GM18519 (cell line): ENCODE measurements around the gene ARHGEF2.

Source experiments
- ATAC-seq: cut with Tn5 transposase; IDR thresholded peaks from one replicate; pipeline ENCODE4 v1.9.1; 2021; ENCODE audit warnings: mild to moderate bottlenecking, moderate library complexity; ENCODE audit not compliant: unreplicated experiment, low FRiP score

Gene ARHGEF2

DNA sequence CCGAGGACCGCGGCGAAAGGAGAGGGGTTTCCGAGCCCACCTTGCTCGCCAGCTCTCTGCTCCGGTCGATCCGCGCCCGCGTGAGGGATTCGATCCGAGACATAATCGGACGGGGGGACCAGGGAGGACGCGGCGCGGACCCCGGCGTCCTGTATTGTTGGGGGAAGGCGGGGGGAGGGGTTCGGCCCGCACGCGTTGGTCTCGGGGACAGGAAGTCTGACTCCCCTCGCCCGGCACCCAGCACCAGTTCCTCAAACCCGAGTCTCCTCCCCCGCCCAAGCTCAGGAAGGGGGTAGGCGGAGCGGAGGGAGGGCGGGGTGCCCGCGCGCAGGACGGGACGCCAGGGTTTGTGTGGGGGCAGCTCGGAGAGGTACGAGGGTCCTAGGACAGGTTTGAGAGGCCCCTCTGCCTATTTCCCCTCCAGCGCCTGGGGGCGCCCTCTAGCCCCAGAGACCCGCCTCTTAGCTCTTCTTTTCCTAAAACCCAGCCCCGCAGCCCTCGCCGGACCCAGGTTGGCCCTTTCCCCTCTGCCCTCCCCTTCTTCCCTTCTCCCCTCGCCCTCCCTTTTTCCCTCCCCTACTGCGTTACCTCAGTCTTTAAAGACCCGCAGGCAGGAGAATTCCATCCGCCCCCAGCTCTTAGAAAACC is at the start of gene ARHGEF2:
Gene ARHGEF2, minus strand, starts transcription at position 223 of the 648 bp plus-strand sequence. Its CDS starts 120 bp downstream, at position 103.
- ATAC-seq: no peak

DNA sequence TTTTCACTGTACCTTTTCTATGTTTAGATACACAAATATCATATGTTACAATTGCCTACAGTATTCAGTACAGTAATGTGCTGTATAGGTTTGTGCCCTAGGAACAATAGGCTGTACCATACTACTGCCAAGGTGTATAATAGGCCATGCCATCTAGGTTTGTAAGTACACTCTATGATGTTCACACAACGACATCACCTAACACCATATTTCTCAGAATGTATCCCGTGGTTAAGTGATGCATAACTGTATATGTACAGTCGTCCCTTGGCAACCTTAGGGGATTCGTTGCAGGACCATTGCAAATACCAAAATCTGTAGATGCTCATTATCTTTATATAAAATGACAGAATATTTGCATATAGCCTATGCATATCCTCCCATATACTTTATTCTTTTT is 48.2 kb upstream of the ARHGEF2 start:
- no peak for ATAC-seq

DNA sequence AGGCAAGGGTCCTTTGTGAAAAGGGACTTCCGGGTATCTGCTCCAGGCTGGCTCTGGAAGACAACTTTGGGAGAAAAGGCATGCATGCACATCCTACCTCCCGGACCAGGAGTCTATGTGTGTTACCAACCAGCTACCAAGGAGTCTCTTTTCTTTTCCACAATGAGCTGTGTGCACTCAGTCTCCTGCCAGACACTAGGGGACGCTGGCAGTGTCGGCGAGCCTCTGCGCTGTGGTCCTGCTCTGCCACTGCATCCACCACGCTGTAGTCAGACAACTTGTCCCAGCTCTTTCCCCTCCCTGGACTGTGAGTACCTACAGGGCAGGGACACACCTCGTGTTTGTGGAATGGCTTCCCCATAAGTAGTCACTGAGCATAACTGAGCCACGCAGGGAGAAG is 47.5 kb upstream of the ARHGEF2 start:
- ATAC-seq: no peak

DNA sequence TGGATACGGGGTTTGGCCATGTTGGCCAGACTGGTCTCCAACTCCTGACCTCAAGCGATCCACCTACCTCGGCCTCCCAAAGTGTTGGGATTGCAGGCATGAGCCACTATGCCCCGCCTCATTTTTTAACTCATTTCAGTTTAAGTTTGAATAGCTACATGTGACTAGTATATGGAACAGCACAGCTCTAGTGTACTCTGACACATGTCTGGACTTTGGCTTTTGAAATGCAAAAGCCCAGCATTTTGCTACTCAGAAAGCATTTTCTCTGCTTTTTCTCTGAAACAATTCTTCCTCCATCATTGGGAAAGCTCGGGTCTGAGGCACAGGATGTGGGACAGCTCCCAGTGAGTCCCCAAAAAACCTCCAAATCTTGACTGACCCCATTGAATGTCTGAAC is 46.5 kb upstream of the ARHGEF2 start:
- ATAC-seq: no peak

DNA sequence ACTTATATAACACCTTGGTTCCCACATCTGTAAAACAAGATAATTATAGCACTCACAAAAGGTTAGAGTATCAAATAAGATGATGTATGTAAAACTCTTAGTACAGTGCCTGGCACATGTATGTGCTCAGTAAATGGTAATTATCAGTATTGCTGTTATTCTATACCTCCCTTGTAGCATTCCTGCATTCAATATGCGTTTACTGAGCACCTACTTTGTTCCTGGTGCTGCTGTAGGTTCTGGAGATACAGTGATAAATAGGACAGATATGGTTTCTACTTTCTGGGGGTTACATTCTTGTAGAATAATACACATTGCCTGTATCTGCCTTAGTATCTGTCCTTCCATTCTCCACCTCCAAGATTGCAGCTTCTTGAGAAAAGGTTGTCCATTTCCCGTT is 43.6 kb upstream of the ARHGEF2 start:
- ATAC-seq: no peak

DNA sequence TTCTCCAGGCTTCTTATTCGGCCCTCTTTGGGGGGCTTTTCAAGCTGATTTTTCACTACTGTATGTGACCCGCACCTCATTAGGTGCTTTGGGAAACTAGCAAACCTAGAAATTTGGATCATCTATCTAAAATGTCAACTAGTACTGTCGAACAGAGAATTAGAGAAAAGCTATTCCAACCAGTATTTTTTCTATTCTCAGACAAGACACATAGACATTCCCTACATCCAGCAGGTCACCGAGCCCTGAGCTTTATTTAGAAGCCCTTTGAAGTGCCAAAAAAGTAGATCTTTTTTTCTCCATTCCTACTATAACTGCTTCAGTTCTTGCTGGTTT is 42.7 kb upstream of the ARHGEF2 start:
- no peak for ATAC-seq

DNA sequence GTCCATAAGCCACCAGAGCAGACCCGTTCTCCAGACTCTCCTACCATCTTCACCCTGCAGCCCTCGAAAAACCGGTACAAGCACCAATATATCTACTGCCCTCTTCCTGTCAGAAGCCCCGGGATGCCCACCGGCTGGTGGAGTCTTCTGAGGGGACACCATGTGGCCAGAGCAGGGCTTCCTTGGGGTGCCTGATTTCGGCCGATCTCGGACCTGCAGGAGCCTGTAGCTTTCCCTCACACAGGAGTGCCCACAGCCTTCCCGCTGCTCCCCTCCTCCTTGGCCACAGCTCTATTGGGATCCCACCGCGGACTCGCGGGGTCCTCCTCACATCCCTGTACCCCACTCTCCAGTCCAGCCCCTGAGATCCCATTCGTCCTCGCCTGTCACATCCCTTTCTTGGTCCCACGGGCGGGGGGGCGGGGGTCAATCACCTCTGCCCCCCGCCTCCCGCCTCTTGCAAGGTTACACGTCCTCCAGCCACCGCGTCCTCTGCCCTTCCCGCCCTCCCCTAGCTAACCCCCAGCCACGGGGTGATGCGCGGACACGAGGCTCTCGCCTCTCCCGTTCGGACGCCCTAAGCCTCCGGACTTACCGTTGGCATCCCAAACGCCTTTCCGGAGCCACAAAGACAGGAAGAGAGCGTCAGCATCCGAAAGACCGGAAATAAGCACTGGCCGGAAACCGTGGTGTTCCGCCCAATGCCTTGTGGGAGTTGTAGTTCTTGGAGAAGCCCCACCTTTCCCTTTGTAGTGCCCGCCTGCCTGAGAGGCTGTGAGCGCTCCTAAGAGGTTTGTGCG is 42.1 kb upstream of the ARHGEF2 start, which contains the start of gene SSR2:
Gene SSR2, minus strand, starts transcription at position 659 of the 800 bp plus-strand sequence. CDS start 784 bp downstream, outside the sequence.
- ATAC-seq: no peak

DNA sequence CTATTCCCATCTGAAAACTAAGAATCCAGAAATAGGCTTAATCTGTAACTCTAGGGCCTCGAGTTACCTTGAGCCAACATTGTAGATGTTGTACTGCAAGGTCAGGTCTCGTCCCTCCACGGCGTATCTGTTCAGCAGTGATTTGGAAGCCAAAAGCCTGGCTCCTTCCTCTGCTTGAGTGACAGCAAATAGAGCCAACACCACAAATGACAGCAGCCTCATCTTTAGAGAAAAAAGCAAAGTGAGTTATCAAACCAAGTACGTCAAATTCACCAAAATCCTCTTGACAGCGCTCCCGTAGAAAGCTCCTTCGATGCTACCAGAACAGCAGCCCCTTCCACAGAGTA is 41.6 kb upstream of the ARHGEF2 start:
- no peak for ATAC-seq

DNA sequence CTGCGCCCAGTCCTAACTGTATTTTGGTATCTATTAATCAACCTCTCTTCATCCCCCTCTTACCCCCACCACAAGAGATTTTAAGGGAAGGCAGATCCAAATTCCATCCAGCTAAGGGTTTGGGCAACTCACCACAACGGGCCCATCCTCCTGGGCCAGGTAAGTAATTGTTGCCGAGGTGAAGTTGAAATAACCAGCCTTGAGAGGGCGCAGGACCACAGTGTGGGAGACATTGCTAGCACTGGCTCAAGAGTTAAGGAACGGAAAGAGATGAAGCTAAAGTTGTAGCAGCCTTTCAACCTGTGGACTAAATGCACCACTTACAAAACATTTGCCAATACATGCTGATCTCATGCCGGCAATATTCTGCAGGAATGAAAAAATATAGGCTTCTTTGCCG is 36.5 kb upstream of the ARHGEF2 start:
- no peak for ATAC-seq

DNA sequence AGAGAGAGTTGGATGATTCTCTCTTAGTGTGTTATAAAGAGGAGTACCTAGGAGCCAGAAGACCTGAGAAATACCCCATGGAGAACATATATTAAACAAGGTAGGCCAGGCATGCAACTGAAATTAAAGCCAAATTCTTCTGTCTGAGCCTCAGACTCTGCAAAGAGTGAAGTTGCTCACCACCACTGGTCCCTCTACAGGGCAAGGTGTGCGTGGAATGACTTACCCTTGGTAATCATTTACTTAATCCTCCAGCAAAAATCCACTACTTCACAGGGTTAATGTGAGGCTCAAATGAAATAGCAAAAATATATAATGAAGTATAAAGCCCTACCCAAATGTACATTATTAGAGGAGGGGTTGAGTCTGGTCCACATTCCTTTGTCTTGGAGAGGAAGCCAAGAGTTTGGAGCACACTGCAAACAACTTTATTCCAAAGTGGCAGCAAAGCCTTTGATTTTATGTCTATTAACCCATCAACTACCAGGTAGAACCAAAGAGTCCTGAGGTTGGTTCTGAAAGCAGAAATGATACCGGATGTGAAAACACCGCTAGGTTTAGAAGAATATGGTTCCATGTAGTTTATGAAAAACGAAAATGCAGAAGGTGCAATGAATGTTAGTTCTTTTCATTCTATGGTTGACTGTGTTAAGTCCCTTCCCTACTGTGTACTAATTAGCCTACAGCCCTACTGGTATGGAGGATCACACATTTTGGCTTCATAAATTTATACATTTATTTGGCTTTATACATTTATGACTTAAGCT is 33.9 kb upstream of the ARHGEF2 start:
- peak; percentile 61 for ATAC-seq

DNA sequence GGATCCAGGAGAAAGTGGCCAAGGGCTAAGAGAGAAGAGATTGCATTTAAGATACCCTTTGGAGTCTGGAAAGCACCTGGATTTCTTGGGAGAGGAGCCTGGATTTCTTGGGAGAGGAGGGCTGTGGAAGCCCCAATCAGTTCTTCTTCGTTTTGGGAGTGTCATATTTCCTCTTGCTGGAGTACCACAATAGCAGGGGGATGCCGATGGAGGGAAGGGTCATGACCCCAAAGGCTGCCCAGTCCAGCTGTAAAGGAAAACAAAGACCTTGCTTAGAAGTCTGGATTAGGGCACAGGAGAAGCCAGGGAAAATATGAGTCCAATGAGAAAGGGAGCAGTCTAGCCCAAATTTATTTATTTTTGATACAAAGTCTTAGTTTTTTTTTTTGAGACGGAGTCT is 31.1 kb upstream of the ARHGEF2 start:
- ATAC-seq: no peak

DNA sequence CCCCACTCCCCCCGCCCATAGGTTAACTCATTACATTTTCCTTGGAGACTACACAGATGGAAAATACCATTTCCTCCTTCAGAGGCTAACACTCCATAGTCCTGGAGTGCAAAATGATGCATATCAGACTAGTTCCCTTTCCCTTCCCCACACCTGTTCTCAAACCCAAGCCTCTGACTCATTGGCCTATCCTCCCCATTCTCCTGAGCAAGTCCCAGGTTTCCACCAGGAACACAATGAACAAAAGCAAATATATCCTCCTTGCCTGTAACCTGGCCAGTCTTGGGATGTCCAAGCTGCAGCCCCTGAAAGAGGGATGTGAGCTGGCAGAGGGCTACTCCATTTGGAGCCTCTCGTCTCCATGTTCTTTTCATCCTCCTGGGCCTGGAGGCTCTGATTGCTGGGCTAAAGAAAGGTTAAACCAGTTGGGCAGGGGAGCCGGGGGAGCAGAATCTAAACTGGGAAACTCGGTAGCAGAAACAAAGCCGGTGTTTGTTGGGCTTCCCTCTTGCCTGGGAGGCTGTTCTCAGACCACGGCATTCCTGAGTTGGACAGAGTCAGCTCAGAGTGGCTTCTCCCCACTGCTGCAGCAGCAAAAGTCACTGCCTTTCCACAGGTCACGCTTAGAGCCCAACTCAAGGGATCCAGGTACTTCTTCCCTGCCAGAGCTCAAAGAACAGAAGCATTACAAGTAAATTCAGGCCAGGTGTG is 28.5 kb upstream of the ARHGEF2 start:
- no peak for ATAC-seq

DNA sequence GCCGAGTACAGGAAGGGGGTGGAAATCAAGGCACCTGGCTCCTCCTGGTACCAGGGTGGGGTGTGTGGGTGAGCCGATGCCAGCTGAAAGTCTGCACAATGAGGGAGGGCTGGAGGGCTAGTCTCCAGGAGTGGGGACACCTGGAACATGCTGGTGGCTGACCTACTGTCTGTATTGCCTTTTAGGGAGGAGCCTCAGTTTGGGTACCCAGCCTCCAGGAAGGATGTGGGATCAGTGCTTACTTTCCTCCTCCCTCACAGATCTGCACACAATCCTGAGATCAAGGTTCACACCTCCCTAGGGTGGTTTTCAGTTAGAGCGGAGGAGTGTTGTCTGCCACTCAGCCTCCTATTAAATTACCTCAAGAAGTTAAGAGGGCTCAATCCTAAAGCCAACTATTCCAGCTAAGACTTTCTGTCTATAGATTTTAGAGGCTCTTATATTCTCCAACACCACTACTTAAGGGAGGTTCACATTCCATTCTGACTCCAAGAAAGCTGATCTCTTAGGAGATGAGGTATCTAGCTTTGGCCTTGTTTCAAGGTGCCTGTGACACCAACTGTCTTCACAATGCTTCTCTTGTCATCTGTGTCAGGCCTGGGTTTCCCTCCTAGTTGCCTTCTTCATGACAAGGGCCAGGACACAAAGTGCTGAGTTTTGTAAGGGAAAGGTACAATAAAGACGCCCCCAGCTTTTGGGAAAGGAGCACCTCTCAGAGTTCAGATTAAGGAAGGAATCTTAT is 26.7 kb upstream of the ARHGEF2 start:
- no peak for ATAC-seq

DNA sequence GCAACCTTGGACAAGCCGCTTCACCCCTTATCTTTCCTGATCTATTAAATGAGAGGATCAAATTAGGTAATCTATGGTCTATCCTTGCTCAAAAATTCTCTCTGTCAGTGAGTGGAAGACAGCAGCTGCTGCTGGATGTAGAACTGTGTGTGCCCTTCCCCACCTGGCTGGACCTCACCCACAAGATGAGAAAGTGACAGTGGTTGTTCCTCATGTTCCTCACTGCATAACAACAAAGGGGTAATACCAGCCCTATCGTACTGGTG is 25.5 kb upstream of the ARHGEF2 start:
- no peak for ATAC-seq

DNA sequence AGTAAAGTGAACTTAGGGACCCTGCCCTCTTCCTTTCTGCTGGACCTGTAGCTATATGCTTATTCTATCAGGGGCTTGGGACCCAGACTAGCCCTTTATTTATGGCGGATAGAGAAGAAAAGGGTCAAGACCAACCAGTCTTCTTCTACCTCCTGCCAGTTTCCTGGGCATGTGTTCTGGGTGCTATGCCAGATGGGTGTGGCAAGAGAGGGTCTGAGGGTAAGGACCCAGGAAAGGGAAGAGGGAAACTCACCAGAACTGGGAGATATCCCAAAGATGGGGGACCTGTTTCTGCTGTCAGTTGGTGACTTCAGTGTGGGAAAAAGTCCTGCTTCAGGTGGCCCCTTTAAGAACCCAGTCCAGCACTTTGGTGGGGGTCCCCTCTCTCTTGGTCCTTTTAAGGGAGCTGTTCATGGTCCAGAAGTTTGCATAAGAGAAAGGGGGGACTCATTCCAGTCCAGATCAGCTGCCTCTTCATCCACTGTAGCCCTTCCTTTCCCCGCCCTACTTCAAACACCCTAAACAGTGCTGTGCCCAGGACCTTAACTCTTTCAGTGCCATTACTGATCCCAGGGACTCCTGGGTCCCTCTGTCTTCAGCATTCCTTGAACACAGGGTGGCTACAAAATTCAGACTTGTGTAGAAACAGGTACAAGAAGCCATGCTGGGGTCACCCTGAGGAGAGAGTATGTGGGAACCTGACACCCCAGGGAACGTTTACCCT is 24.0 kb upstream of the ARHGEF2 start:
- ATAC-seq: no peak

DNA sequence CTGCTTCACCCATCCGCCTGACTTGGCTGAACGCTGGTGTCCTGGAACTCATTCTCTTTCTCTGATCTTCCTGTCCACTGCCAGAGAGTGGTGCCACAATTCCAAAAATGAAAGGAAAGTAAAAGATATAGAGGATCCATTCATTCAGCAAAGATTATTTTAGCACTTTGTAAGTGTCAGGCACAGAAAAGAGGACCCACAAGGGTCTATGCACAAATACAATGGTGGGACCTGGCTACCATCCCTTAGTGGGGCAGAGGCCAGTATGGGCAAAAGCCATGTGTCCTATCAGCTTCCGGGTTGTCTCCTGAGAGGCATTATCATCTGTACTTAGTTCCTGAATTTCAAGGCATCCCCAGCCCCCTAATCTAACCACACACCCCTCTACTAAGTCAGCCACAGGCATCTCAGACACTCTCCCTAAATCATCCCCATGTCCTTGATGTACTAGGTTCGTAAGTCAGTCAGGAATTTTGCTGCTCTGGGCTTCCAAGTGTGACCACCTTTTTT is 23.4 kb upstream of the ARHGEF2 start:
- no peak for ATAC-seq

DNA sequence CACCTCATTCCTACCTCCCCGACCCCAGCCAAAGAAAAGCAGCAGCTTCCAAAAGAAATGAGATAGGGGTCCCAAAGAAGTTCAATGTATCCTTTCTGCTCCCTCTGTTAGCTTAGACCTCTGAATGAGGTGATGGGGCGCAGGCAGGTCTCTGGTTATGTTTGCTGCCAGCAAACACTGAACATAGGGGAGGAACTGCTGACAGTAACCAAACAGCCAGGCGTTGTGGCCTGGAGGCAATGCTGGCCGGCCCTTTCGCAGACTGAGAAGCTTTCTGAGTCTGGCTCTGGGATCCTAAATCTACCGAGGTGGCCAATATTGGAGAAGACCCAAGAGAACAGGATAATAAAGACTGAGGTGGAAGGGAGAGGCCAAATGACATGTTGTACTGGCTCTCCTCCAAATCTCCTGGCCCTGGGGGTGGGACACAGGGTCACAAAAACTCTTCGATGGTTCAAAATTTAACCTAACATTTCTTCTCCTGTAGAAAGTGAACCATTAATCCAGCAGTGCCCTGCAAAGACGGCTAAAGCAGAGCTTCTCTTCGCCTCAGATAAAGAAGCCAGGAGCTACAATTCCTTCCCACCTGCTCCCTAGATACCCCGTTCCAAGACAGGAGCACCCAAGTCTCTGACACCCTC is 22.8 kb upstream of the ARHGEF2 start:
- ATAC-seq: no peak

DNA sequence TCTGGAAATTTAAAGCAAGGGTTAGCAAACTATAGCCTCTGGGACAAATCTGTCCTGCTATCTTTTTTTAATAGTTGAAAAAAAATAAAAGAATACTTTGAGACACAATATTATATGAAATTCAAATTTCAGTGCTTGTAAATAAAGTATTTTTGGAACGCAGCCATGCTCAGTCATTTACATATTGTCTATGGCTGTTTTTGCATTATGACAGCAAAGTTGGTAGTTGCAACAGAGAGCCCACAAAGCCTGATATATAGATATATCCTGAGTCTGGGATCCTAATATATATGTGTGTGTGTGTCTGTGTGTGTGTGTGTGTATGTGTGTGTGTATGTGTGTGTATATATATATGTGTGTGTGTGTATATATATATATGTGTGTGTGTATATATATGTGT is 21.6 kb upstream of the ARHGEF2 start:
- ATAC-seq: no peak

DNA sequence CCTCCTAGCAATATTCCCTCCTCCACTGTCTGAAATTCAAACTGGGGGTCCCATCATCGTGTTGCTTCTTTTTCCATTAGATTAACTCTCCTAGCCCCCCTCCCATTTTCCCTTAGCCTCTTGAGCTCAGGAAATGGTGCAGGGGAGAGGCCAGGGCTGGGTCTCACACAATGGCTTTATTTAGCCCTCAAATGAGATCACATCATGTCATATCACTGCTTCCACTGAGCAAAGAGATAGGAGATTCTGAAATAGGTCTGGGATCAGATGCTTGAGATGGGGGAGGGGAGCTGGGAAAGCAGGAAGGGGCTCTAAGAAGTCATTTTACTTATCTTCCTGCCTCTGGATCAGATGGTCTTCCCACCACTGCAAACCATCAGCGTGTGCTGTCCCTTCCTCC is 17.8 kb upstream of the ARHGEF2 start:
- no peak for ATAC-seq
